B cell (primary cell): ENCODE measurements around the gene BEAN1. TPM values are rescaled to one million over a fixed set of nuclear protein-coding genes. Genes with fewer than 3 reads are reported as not detected.

Source experiments
- ATAC-seq: fragments of 200-7000 bp; cut with Tn5 transposase; one replicate; pipeline ENCODE4 v1.10.0; 2021; ENCODE audit warnings: low read depth, mild to moderate bottlenecking, moderate number of reproducible peaks, moderate library complexity
- CTCF ChIA-PET: fragments of 350-600 bp; sonication (Branson Sonifier 250); formaldehyde crosslinking; loops from one replicate; lab custom pipeline; 2021; ENCODE audit warnings: antibody characterized with exemption, inconsistent platforms; lab: Charles Lee
- POLR2A ChIA-PET: fragments of 350-600 bp; sonication (Branson Sonifier 250); formaldehyde crosslinking; loops from one replicate; lab custom pipeline; 2021; ENCODE audit warnings: antibody characterized with exemption; lab: Charles Lee
- DNase-seq: peaks from one replicate; pipeline ENCODE4 v3.0.0; 2013
- H2AFZ ChIP-seq: 2 replicates; pipeline ENCODE4 v1.6.1; 2012; ENCODE audit warnings: mild to moderate bottlenecking, low read depth, low read length; ENCODE audit not compliant: insufficient read depth, poor library complexity, severe bottlenecking
- H3K27ac ChIP-seq, 2 donors: 1 replicate in 1 of 2; 2 replicates in 1 of 2; pipeline ENCODE4 v1.5.1; 2012 to 2013; ENCODE audit warnings: low read length in 2 of 2, mild to moderate bottlenecking in 2 of 2, moderate library complexity in 1 of 2
- H3K27me3 ChIP-seq, 4 experiments: fragments of 200-600 bp in 1 of 4; sonication (generic) in 1 of 4; replicated peaks in 1 of 4; 1 replicate in 2 of 4; 2 replicates in 2 of 4; pipeline versions ENCODE4 v1.6.1 to v1.7.0; 2013 to 2016; ENCODE audit warnings: low read length in 3 of 4, mild to moderate bottlenecking in 2 of 4, mixed read lengths in 1 of 4, moderate library complexity in 1 of 4; ENCODE audit not compliant: insufficient read depth in 4 of 4, control insufficient read depth in 3 of 4; ENCODE audit errors: control extremely low read depth in 1 of 4
- H3K36me3 ChIP-seq, 2 experiments: replicated peaks in 1 of 2; 1 replicate in 1 of 2; 2 replicates in 1 of 2; pipeline versions ENCODE4 v1.6.1 to v1.7.1; 2013; ENCODE audit warnings: low read length in 1 of 2; ENCODE audit not compliant: insufficient read depth in 2 of 2, control insufficient read depth in 1 of 2; ENCODE audit errors: control extremely low read depth in 1 of 2, extremely low read depth in 1 of 2
- H3K4me1 ChIP-seq, 2 donors: fragments of 200-600 bp in 1 of 2; sonication (generic) in 1 of 2; 1 replicate in 1 of 2; 2 replicates in 1 of 2; pipeline versions ENCODE4 v1.5.1 to v1.6.1; 2013 to 2017; ENCODE audit warnings: low read length in 2 of 2; ENCODE audit not compliant: control insufficient read depth in 2 of 2, insufficient read depth in 2 of 2
- H3K4me2 ChIP-seq: replicated peaks from 2 replicates; pipeline ENCODE3; 2012; ENCODE audit warnings: mild to moderate bottlenecking, low read depth, low read length; ENCODE audit not compliant: poor library complexity, severe bottlenecking
- H3K4me3 ChIP-seq, 5 experiments: fragments of 200-600 bp in 1 of 5; sonication (generic) in 1 of 5; 1 replicate in 3 of 5; 2 replicates in 2 of 5; pipeline versions ENCODE4 v1.5.1 to v1.7.0; 2011 to 2016; ENCODE audit warnings: low read length in 4 of 5, mild to moderate bottlenecking in 4 of 5, low read depth in 2 of 5, control low read depth in 1 of 5, moderate library complexity in 1 of 5; ENCODE audit not compliant: insufficient read depth in 1 of 5; ENCODE audit errors: control extremely low read depth in 1 of 5, extremely low read depth in 1 of 5
- H3K79me2 ChIP-seq: fragments of 200-600 bp; sonication (generic); one replicate; pipeline ENCODE4 v1.6.0; 2016; ENCODE audit warnings: low read length; ENCODE audit not compliant: control insufficient read depth, insufficient read depth
- H3K9ac ChIP-seq: fragments of 200-600 bp; sonication (generic); 2 replicates; pipeline ENCODE4 v1.6.1; 2017; ENCODE audit warnings: mild to moderate bottlenecking, low read length, moderate library complexity
- H3K9me3 ChIP-seq, 3 donors: one replicate each; pipeline versions ENCODE4 v1.6.1 to v1.7.1; 2013; ENCODE audit warnings: low read length in 2 of 3; ENCODE audit not compliant: control insufficient read depth in 2 of 3, insufficient read depth in 1 of 3; ENCODE audit errors: control extremely low read depth in 1 of 3
- H4K20me1 ChIP-seq: 2 replicates; pipeline ENCODE4 v1.6.0; 2012; ENCODE audit warnings: mild to moderate bottlenecking, low read length; ENCODE audit not compliant: insufficient read depth, control insufficient read depth, poor library complexity, severe bottlenecking
- H3K27ac Mint-ChIP-seq: one replicate; pipeline ENCODE4 v1.8.0; 2021; ENCODE audit warnings: mixed read lengths
- H3K27me3 Mint-ChIP-seq: one replicate; pipeline ENCODE4 v1.8.0; 2021; ENCODE audit warnings: mixed read lengths
- H3K4me1 Mint-ChIP-seq: one replicate; pipeline ENCODE4 v1.8.0; 2021; ENCODE audit warnings: mixed read lengths
- H3K4me3 Mint-ChIP-seq: one replicate; pipeline ENCODE4 v1.8.0; 2021; ENCODE audit warnings: mixed read lengths
- H3K9me3 Mint-ChIP-seq: one replicate; pipeline ENCODE4 v1.8.0; 2022; ENCODE audit warnings: mixed read lengths; ENCODE audit not compliant: insufficient read depth
- EZH2 ChIP-seq: IDR thresholded peaks from 2 replicates; pipeline ENCODE4 v1.6.1; 2012; ENCODE audit warnings: borderline replicate concordance, low read depth, mild to moderate bottlenecking, moderate library complexity, low read length; ENCODE audit not compliant: insufficient read depth, poor library complexity, severe bottlenecking
- WGBS: methylation state at CpG from one replicate; pipeline ENCODE4 v1.1.5; 2013; ENCODE audit warnings: missing lambda C conversion rate; ENCODE audit not compliant: insufficient coverage; 5-methylcytosine and 5-hydroxymethylcytosine counted together
- intact Hi-C: fragments of 100-400 bp; cut with micrococcal nuclease; formaldehyde crosslinking; loops from one replicate; pipeline ENCODE4 v1.10.0; 2022
- polyA plus RNA-seq: library from polyadenylated mRNA; depleted of rRNA; stranded (reverse); fragments of >200 nt; gene quantifications from 2 replicates; pipeline ENCODE4 v1.2.3, GENCODE V29; 2012
- total RNA-seq, 2 donors: library from RNA; stranded (reverse); fragments of 120-200 nt in 1 of 2; gene quantifications; 1 replicate in 1 of 2; 2 replicates in 1 of 2; pipeline versions ENCODE4 v1.2.3 to v1.2.4, GENCODE V29; 2013 to 2022
- TF ChIP-seq, protein P1 (sequence below): fragments of 200-600 bp; IDR thresholded peaks from one replicate; pipeline ENCODE4 v1.8.0; 2022; ENCODE audit warnings: antibody characterized with exemption, mild to moderate bottlenecking

The BEAN1 gene
- total and polyA plus RNA-seq, 2 donors (not counting 1 experiment from before 2014, with no cell fraction given): not detected

DNA sequence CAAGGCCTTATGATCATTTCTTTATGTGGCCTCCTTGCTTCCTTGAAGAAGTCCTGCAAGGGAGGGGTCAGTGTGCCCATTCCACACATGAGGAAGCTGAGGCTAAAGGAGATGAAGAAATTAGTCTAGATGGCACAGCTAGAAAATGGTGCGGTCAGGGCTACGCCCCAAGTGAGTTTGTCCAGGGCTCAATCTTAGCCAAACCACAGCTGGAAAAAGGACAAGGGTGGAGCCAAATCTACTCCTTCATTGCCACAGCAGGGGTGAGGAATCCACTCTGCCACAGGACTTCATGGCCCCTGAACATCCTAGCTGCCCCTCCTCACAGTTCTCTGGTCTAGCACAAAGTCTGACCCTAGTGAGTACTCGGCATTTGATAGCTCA is 16.2 kb downstream of the BEAN1 start:
- H4K20me1 ChIP-seq: no peaks in the 10 kb centered on the region
- no peak for TF ChIP-seq EZH2
- TF ChIP-seq, protein P1, sequence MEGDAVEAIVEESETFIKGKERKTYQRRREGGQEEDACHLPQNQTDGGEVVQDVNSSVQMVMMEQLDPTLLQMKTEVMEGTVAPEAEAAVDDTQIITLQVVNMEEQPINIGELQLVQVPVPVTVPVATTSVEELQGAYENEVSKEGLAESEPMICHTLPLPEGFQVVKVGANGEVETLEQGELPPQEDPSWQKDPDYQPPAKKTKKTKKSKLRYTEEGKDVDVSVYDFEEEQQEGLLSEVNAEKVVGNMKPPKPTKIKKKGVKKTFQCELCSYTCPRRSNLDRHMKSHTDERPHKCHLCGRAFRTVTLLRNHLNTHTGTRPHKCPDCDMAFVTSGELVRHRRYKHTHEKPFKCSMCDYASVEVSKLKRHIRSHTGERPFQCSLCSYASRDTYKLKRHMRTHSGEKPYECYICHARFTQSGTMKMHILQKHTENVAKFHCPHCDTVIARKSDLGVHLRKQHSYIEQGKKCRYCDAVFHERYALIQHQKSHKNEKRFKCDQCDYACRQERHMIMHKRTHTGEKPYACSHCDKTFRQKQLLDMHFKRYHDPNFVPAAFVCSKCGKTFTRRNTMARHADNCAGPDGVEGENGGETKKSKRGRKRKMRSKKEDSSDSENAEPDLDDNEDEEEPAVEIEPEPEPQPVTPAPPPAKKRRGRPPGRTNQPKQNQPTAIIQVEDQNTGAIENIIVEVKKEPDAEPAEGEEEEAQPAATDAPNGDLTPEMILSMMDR: no peak
- no peak overlapping the region for H3K4me3 ChIP-seq
- peaks cover 42% of the 10 kb centered on the region for H3K27me3 Mint-ChIP-seq
- no peak overlapping the region for H3K27ac Mint-ChIP-seq
- ChIA-PET POLR2A (no interaction called here), CTCF (interaction anchor here (0.7 to 1.9 kb wide), 2 partner anchors 36 to 38 kb away, joined by 3 to 7 read pairs; no protein-coding TSS in a partner anchor)
- H3K36me3 ChIP-seq: no peaks in the 10 kb centered on the region
- WGBS: 95% methylated on average over 3 of the region's 3 CpGs
- no peaks in the 10 kb centered on the region for H3K4me1 Mint-ChIP-seq
- no peak overlapping the region for H3K27ac ChIP-seq
- DNase-seq: no peak
- no peak overlapping the region for H3K4me2 ChIP-seq
- ATAC-seq: no peak
- H3K79me2 ChIP-seq: no peaks in the 10 kb centered on the region
- H3K4me1 ChIP-seq: no peaks in the 10 kb centered on the region
- intact Hi-C loops: no loop called here
- H3K9ac ChIP-seq: no peak overlapping the region
- no peak overlapping the region for H2AFZ ChIP-seq
- no peaks in the 10 kb centered on the region for H3K9me3 Mint-ChIP-seq
- peaks cover 0 to 18% (median 8%) of the 10 kb centered on the region in 4 experiments for H3K27me3 ChIP-seq
- no peaks in the 10 kb centered on the region for H3K9me3 ChIP-seq
- H3K4me3 Mint-ChIP-seq: no peak overlapping the region

- DNase-seq (no peak), ATAC-seq (no peak)
- intact Hi-C loops: no loop called here
- H3K9me3 ChIP-seq: no peaks in the 10 kb centered on the region
- H3K27ac Mint-ChIP-seq: no peak overlapping the region
- H3K4me2 ChIP-seq: no peak overlapping the region
- no peaks in the 10 kb centered on the region for H3K36me3 ChIP-seq
- TF ChIP-seq, protein P1: no peak
- TF ChIP-seq EZH2: no peak
- no peaks in the 10 kb centered on the region for H4K20me1 ChIP-seq
- H3K27me3 Mint-ChIP-seq: peaks cover 36% of the 10 kb centered on the region
- WGBS: 67% methylated on average over 3 of the region's 3 CpGs
- H3K9me3 Mint-ChIP-seq: no peaks in the 10 kb centered on the region
- H3K4me3 ChIP-seq: no peak overlapping the region
- H2AFZ ChIP-seq: no peak overlapping the region
- POLR2A ChIA-PET: no interaction called here
- no peaks in the 10 kb centered on the region for H3K4me1 ChIP-seq
- no peak overlapping the region for H3K9ac ChIP-seq
- H3K4me1 Mint-ChIP-seq: no peaks in the 10 kb centered on the region
- no peaks in the 10 kb centered on the region for H3K79me2 ChIP-seq
- CTCF ChIA-PET: interaction anchor here (0.6 to 1.9 kb wide), 3 partner anchors 37 to 425 kb away, joined by 3 to 7 read pairs (median 3); no protein-coding TSS in a partner anchor
- H3K27ac ChIP-seq: no peak overlapping the region
- H3K4me3 Mint-ChIP-seq: no peak overlapping the region
- H3K27me3 ChIP-seq: peaks cover 0 to 18% (median 8%) of the 10 kb centered on the region in 4 experiments
These were observed 17.0 kb downstream of the BEAN1 start for GRCh38 chr16:66444049-66444481.
